HG02610 (cell line): ENCODE results near the gene ZNF483.
"Not testable (repeated sequence)": the region's sequence is repeated elsewhere in the genome, so short reads cannot be mapped to it uniquely, and the experiment has no call there.

Experiments used
- ATAC-seq: cut with Tn5 transposase; IDR thresholded peaks from one replicate; pipeline ENCODE4 v1.9.1; 2021; ENCODE audit warnings: mild to moderate bottlenecking, moderate library complexity; ENCODE audit not compliant: unreplicated experiment

The ZNF483 gene

GRCh38 chr9:111525056-111525977, at the start of gene ZNF483:
Gene ZNF483, plus strand, starts transcription at chr9:111525179. Its CDS starts 2,217 bp downstream, at chr9:111527396.
- ATAC-seq: no peak

DNA sequence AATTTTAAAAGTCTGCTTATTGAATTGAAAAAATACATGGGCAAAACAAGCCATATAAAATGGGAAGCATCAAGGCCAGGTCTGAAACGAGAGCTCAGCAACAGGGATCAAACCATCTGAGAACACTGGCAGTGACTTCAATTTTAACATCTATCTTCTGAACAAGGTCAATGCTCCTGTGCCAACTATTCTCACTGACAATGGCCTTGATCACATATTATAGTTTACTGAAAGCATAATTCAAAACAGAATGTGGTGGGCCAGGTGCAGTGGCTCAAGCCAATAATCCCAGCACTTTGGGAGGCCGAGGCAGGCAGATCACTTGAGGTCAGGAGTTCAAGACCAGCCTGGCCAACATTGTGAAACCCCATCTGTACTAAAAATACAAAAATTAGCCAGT, 49.8 kb upstream of the ZNF483 start:
- no peak for ATAC-seq

DNA sequence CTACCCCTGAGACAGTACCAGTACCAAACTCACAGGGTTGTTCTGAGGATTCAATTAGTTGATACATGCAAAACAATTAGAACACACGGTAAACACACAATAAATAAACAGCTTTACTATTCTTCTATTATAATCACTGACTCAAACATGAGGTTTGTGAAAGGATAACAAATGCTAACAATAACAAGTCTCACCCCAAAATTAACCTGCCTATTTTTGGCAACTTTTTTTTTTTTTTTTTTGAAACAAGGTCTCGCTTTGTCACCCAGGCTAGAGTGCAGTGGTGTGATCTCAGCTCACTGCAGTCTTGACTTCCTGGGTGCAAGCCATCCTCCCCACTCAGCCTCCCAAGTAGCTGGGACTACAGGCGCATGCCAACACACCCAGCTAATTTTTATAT, 47.3 kb upstream of the ZNF483 start:
- no peak for ATAC-seq

GRCh38 chr9:111481885-111482636, 42.9 kb upstream of the ZNF483 start:
- no peak for ATAC-seq

DNA sequence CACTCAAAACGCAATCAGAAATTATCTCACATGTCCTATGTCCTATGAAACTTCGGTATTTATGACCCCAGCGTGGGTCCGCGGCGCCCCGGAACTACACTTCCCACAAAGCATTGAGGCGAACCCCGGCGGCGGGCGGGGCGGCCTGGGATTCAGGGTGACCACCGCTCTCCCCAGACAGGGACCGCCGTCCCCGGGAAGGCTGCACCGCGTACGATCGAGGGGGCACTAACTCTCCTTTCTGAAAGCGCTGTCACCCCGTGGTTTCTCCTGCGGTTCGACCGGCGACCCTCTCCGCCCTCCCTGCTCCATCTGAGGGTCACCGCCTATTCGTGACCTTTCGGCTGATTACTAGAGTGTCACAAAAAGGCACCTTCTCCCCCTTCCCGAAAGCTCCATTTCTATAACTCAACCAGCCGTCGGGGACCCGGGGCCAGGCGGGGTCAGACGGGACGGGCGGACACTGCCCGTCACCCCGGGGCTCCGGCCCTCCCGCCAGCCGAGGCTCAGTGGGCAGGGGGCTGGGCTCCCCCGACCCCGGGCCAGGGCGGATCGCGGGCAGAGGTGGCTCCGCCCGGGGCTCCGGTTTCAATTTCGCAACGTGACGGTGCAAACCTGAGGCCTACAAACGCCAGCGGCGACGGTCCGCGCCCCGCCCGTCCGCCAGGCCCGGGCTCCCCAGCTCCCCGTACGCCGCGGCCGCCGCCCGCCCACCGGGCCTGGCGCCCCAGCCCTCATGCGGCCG, 42.1 kb upstream of the ZNF483 start:
- ATAC-seq: peak; percentile 55

GRCh38 chr9:111483439-111483857, 41.5 kb upstream of the ZNF483 start:
- ATAC-seq: peak; percentile 34

GRCh38 chr9:111483858-111484571, 41.0 kb upstream of the ZNF483 start, which contains the start of gene ECPAS:
Gene ECPAS, minus strand, starts transcription at chr9:111484383. Its CDS starts 11,465 bp downstream, at chr9:111472918.
- ATAC-seq: peak; percentile 69

GRCh38 chr9:111484572-111484894, 40.4 kb upstream of the ZNF483 start:
- peak; percentile 1 for ATAC-seq

- not testable (repeated sequence) for ATAC-seq
Measured at GRCh38 chr9:111497196-111497595, 27.8 kb upstream of the ZNF483 start.

DNA sequence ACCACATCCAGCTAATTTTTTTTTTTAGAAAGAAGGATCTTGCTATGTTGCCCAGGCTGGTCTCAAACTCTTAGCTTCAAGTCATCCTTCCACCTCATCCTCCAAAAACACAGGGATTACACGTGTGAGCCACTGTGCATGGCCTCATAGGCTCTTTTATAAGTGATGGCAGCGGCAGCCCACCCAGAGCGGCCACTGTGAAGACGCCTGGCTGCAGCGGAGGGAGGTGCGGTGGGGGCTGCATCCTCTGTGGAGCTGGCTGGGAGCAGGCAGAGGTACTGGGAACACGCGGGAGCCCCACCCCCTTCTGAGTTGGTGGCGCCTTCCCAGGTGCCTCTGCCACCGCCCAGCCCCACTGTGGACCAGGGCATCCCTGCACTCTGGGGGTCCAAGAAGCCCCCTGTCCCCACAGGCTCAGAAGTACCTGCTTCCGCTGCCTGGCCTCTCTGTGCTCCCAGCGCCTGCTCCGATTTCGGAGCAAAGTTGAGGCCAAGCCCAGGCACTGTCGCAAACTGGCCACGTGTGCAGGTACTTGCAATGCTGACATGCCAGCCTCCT, 23.9 kb upstream of the ZNF483 start:
- ATAC-seq: no peak

- ATAC-seq: no peak
Measured at GRCh38 chr9:111501648-111502047, 23.3 kb upstream of the ZNF483 start.

GRCh38 chr9:111502506-111502905, 22.5 kb upstream of the ZNF483 start:
- ATAC-seq: no peak

DNA sequence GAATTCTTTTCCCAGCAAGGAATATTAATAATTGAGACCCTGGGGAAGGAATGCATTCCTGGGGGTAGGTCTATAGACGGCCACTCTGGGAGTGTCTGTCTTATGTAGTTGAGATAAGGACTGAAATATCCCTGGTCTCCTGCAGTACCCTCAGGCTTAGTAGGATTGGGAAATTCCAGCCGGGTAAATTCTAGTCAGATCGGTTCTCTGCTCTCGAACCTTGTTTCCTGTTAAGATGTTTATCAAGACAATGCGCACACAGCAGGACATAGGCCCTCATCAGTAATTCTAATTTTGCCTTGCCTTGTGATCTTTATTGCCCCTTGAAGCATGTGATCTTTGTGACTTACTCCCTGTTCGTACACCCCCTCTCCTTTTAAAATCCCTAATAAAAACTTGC, 13.4 kb upstream of the ZNF483 start:
- ATAC-seq: not testable (repeated sequence)

DNA sequence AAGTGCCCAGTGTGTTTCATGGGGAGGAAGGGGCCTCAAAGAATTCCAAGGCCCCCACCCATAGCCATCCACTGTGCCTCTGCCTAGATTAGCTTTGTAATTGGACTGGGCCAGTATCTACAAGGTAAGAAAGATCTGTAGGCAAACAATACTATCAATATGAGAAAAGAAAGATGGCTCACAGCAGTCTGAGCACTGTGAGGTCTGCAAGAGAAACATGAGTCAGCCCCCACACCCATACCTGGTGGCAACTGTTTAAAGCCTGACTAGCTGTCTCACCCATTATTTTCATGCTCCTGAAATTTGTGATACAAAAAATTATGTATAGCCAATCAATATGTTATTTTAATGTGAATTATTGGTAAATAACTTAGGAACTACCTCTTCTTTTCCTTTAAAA, 10.0 kb upstream of the ZNF483 start:
- ATAC-seq: no peak

- ATAC-seq: no peak
Measured at GRCh38 chr9:111516061-111516465, 8.9 kb upstream of the ZNF483 start.

DNA sequence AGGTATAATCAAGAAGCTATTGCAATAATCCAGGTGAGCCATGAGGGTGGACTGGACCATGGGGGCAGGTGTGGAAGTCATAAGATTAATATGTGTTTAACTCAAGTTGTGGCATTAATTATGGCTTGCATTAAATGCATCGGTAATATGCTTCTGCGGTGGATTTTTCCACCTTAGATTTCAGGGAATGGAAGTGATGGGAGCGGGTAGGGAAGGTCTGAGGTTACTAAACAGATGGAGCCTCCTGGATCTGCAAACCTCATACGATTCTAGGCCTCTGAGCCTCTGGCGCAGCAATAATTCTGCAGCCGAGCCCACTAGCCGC, 286 bp upstream of the ZNF483 start:
- ATAC-seq: no peak

GRCh38 chr9:111527347-111527746, 2.4 kb downstream of the ZNF483 start:
- ATAC-seq: no peak

DNA sequence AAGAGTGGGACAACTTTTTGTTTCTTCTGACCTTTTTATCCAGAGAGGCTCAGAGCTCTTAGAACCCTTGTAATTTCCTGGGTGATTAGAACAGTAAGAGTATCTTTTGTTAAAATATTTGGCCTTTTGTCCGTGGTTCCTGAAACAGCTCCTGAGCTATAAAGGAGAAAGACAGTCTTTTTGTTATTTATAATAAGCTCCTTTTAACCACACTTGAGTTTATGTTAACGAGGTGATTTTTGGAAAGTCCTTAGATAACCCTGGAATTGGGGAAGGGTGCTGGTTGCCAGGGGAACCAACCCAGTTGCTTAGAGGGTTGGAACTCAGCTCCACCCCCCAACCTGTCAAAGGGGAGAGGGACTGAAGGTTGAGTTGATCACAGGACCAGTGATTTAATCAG, 4.8 kb downstream of the ZNF483 start:
- no peak for ATAC-seq

GRCh38 chr9:111531716-111532115, 6.7 kb downstream of the ZNF483 start:
- no peak for ATAC-seq

DNA sequence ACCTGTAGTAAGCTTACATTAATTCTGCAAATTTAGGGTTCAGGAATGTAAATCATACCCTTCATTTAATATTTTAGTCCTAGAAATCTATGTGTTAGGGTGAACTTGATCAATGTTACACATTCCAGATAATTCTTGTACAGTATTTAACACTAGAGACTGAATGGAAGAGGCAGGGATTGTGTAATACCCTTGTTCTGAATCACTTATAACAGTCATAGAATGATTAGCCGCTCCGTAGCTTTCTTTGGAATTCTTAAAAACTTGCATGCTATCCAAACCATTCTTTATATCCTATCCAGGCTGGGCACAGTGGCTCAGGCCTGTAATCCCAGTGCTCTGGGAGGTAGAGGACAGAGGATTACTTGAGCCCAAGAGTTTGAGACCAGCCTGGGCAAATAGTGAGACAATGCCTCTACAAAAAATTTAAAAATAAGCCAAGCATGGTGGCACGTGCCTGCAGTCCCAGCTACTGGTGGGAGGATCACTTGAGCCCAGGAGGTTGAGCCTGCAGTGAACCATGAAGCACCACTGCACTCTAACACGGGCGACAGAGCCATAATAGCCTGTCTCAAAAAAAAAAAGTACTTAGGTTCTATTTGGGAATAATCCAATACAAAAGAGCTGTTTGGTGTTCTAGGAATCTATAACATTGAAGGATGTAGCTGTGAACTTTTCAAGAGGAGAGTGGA, 8.3 kb downstream of the ZNF483 start:
- ATAC-seq: no peak
